K562 (cell line): ENCODE results near the gene WDR46. TPM values are rescaled to one million over a fixed set of nuclear protein-coding genes. Genes with fewer than 3 reads are reported as not detected.

Source experiments
- BRD4 ChIP-seq: fragments of 200-600 bp; sonication (generic); IDR thresholded peaks from 2 replicates; pipeline ENCODE4 v1.6.1; 2017; ENCODE audit warnings: inconsistent platforms
- CHD2 ChIP-seq: IDR thresholded peaks from 2 replicates; pipeline ENCODE4 v1.6.1; 2011; ENCODE audit warnings: low read depth, low read length
- CSDE1 ChIP-seq, 2 experiments: fragments of 450-650 bp; IDR thresholded peaks; 2 replicates each; pipeline ENCODE4 v1.6.1; 2016; ENCODE audit warnings: mild to moderate bottlenecking in 1 of 2
- DACH1 ChIP-seq: fragments of 450-650 bp; IDR thresholded peaks from 2 replicates; pipeline ENCODE4 v1.6.1; 2018; ENCODE audit not compliant: partially characterized antibody
- DDX20 ChIP-seq: fragments of 450-650 bp; IDR thresholded peaks from 2 replicates; pipeline ENCODE4 v1.6.1; 2016; ENCODE audit warnings: missing genetic modification characterization, low read depth, mild to moderate bottlenecking, missing compliant biosample characterization, moderate library complexity
- DMBX1 ChIP-seq: fragments of 250-450 bp; sonication (Bioruptor Pico); IDR thresholded peaks from 2 replicates; pipeline ENCODE4 v1.8.0; 2022; ENCODE audit warnings: inconsistent platforms, mild to moderate bottlenecking, moderate library complexity, borderline replicate concordance
- EWSR1 ChIP-seq: fragments of 450-650 bp; IDR thresholded peaks from 2 replicates; pipeline ENCODE4 v1.6.1; 2018; ENCODE audit warnings: borderline replicate concordance, mild to moderate bottlenecking, low read depth, moderate library complexity; ENCODE audit not compliant: partially characterized antibody
- GABPA ChIP-seq: fragments of 200-800 bp; sonication (Bioruptor generic); conservative IDR thresholded peaks from 2 replicates; pipeline ENCODE4 v1.6.1; 2016; ENCODE audit warnings: low read depth, missing genetic modification characterization, missing compliant biosample characterization
- HOXB6 ChIP-seq: fragments of 250-450 bp; sonication (Bioruptor Pico); IDR thresholded peaks from 2 replicates; pipeline ENCODE4 v1.5.1; 2022; ENCODE audit warnings: mild to moderate bottlenecking, borderline replicate concordance
- KDM1A ChIP-seq, 2 experiments: fragments of 450-650 bp; IDR thresholded peaks; 2 replicates each; pipeline ENCODE4 v1.6.1; 2016; ENCODE audit warnings: mild to moderate bottlenecking in 2 of 2
- MAX ChIP-seq: sonication (generic); formaldehyde crosslinking; IDR thresholded peaks from 2 replicates; pipeline ENCODE4 v1.9.0; 2022; ENCODE audit warnings: mild to moderate bottlenecking, missing genetic modification reagents
- MEF2A ChIP-seq: IDR thresholded peaks from 2 replicates; pipeline ENCODE4 v1.6.1; 2011; ENCODE audit warnings: low read depth, mild to moderate bottlenecking, low read length, moderate library complexity; ENCODE audit not compliant: control insufficient read depth
- POLR2B ChIP-seq: fragments of 450-650 bp; IDR thresholded peaks from 2 replicates; pipeline ENCODE4 v1.6.1; 2018; ENCODE audit warnings: low read depth; ENCODE audit not compliant: partially characterized antibody
- RCOR1 ChIP-seq, 2 experiments: IDR thresholded peaks; 2 replicates each; pipeline ENCODE4 v1.6.1; 2012; ENCODE audit warnings: low read depth in 2 of 2, low read length in 2 of 2, borderline replicate concordance in 1 of 2, improper control_type of control experiment in 1 of 2
- UBTF ChIP-seq, 2 experiments: IDR thresholded peaks; 2 replicates each; pipeline ENCODE4 v1.6.1; 2012; ENCODE audit warnings: improper control_type of control experiment in 2 of 2, low read depth in 2 of 2, low read length in 2 of 2, borderline replicate concordance in 1 of 2
- ZBTB11 ChIP-seq, 3 experiments: fragments of 200-800 bp in 1 of 3; fragments of 250-450 bp in 1 of 3; fragments of 450-650 bp in 1 of 3; sonication (Bioruptor Pico) in 1 of 3; sonication (Bioruptor generic) in 1 of 3; formaldehyde crosslinking in 1 of 3; IDR thresholded peaks; 2 replicates each; pipeline versions ENCODE4 v1.6.1 to v1.8.0; 2016 to 2022; ENCODE audit warnings: mild to moderate bottlenecking in 2 of 3, missing genetic modification characterization in 2 of 3, missing compliant biosample characterization in 1 of 3, moderate library complexity in 1 of 3
- ZC3H11A ChIP-seq: IDR thresholded peaks from 2 replicates; pipeline ENCODE4 v1.6.1; 2012; ENCODE audit warnings: low read depth, low read length, improper control_type of control experiment
- ZNF395 ChIP-seq: fragments of 200-800 bp; sonication (Bioruptor generic); IDR thresholded peaks from 2 replicates; pipeline ENCODE4 v1.6.1; 2017; ENCODE audit warnings: missing genetic modification characterization, missing compliant biosample characterization
- ZNF644 ChIP-seq: fragments of 200-800 bp; sonication (Bioruptor generic); IDR thresholded peaks from 2 replicates; pipeline ENCODE4 v1.6.1; 2016; ENCODE audit warnings: low read depth, missing genetic modification characterization, missing compliant biosample characterization
- polyA plus RNA-seq, 8 experiments: library from polyadenylated mRNA; depleted of rRNA in 4 of 8; stranded (reverse) in 5 of 8; unstranded in 3 of 8; fragments of >200 nt; fragmentation: Nextera tagmentation in 2 of 8; fragmentation: Illumina TruSeq in 1 of 8; extraction: Ambion mirVana in 2 of 8; extraction: Trizol in 1 of 8; gene quantifications; 2 replicates each; pipeline versions ENCODE4 v1.2.1 to v1.2.3, GENCODE V29; 2011 to 2014; ENCODE audit warnings: inconsistent platforms in 1 of 8, missing spikeins in 1 of 8
- total RNA-seq, 7 experiments: library from RNA; depleted of rRNA in 6 of 7; stranded (reverse); fragments of >200 nt in 6 of 7; fragmentation: Illumina TruSeq in 2 of 7; extraction: Trizol in 2 of 7; gene quantifications; 2 replicates each; pipeline versions ENCODE4 v1.2.1 to v1.2.3, GENCODE V29; 2011 to 2021; ENCODE audit warnings: low replicate concordance in 1 of 7

Gene WDR46
- total and polyA plus RNA-seq, 9 of the 15 experiments (the other 6 are each of a cell fraction or from before 2014, with no cell fraction given): 8.9 to 146 (median 93.1) TPM

- TF ChIP-seq MAX (CRISPR knock-in tag) (no peak; the same call in 1 of the 2 replicates), POLR2B (peak; percentile 98), ZNF395 (peak; percentile 54; the same call in 1 of the 2 replicates), GABPA (tag) (peak; percentile 97), ZC3H11A (no peak), BRD4 (peak; percentile 82; the same call in 1 of the 2 replicates), MEF2A (peak; percentile 57; the same call in 1 of the 2 replicates), KDM1A (IDR thresholded peaks at IDR 0.05) (no peak), ZNF644 (tag) (no peak), UBTF (IDR thresholded peaks at IDR 0.05; ENCODE audit: borderline replicate concordance in 1 of 2, low read depth in 2 of 2, low read length in 2 of 2) (peak; percentile 88 to 93; a peak in 2 of 4 replicates), DDX20 (no peak), DACH1 (peak; percentile 16), DMBX1 (CRISPR knock-in tag) (peak; percentile 61; the same call in 1 of the 2 replicates), HOXB6 (peak; percentile 8; the same call in 1 of the 2 replicates), EWSR1 (no peak), CHD2 (peak; percentile 46), RCOR1 (IDR thresholded peaks at IDR 0.05; ENCODE audit: borderline replicate concordance in 1 of 2, low read depth in 2 of 2, low read length in 2 of 2) (peak; percentile 18 to 41; a peak in 1 of 4 replicates), ZBTB11 (CRISPR knock-in tag; IDR thresholded peaks at IDR 0.05) (peak in 1 of 3 experiments; percentile 89; a peak in 4 of 6 replicates), CSDE1 (IDR thresholded peaks at IDR 0.05) (no peak)
These were observed 10.4 kb upstream of the WDR46 start (continued) for GRCh38 chr6:33299237-33299944.
